Lung (tissue), 12 donors: ENCODE measurements around the gene SCD. TPM values are rescaled to one million over a fixed set of nuclear protein-coding genes. Genes with fewer than 3 reads are reported as not detected.

ENCODE experiments used
- ATAC-seq: fragments of 200-7000 bp; cut with Tn5 transposase; one replicate; pipeline ENCODE4 v1.9.1; 2020; ENCODE audit warnings: moderate number of reproducible peaks; ENCODE audit not compliant: insufficient read depth, low FRiP score
- DNase-seq, 3 donors: peaks; one replicate each; pipeline ENCODE4 v3.0.0-alpha.2; 2013 to 2017
- H3K27ac ChIP-seq, 2 donors: one replicate each; pipeline ENCODE4 v1.5.1; 2013; ENCODE audit warnings: mild to moderate bottlenecking in 2 of 2, moderate library complexity in 2 of 2, control low read depth in 1 of 2, inconsistent platforms in 1 of 2, low read depth in 1 of 2, low read length in 1 of 2
- H3K27me3 ChIP-seq, 3 donors: one replicate each; pipeline ENCODE4 v1.5.1; 2013; ENCODE audit warnings: low read length in 2 of 3; ENCODE audit not compliant: control insufficient read depth in 3 of 3, insufficient read depth in 3 of 3
- H3K36me3 ChIP-seq, 4 donors: one replicate each; pipeline ENCODE4 v1.5.1; 2013; ENCODE audit warnings: low read length in 4 of 4, mild to moderate bottlenecking in 1 of 4, moderate library complexity in 1 of 4; ENCODE audit not compliant: control insufficient read depth in 4 of 4, insufficient read depth in 4 of 4
- H3K4me1 ChIP-seq, 5 donors: one replicate each; pipeline ENCODE4 v1.5.1; 2013; ENCODE audit warnings: low read length in 5 of 5, mild to moderate bottlenecking in 2 of 5, moderate library complexity in 1 of 5; ENCODE audit not compliant: control insufficient read depth in 5 of 5, insufficient read depth in 5 of 5
- H3K4me3 ChIP-seq: one replicate; pipeline ENCODE4 v1.5.1; 2013; ENCODE audit warnings: mild to moderate bottlenecking, control low read depth, moderate library complexity
- H3K9ac ChIP-seq, 2 donors: one replicate each; pipeline ENCODE4 v1.5.1; 2013; ENCODE audit warnings: low read length in 2 of 2, control low read depth in 1 of 2; ENCODE audit not compliant: insufficient read depth in 1 of 2
- H3K9me3 ChIP-seq, 4 donors: one replicate each; pipeline ENCODE4 v1.5.1; 2013; ENCODE audit warnings: low read length in 3 of 4, mild to moderate bottlenecking in 1 of 4, moderate library complexity in 1 of 4; ENCODE audit not compliant: control insufficient read depth in 4 of 4, insufficient read depth in 3 of 4
- WGBS, 2 donors: extraction: QIAGEN DNeasy Blood & Tissue Kit; methylation state at CpG; one replicate each; pipeline ENCODE4 v1.1.7; 2013; 5-methylcytosine and 5-hydroxymethylcytosine counted together
- polyA plus RNA-seq, 2 donors: library from polyadenylated mRNA; stranded (reverse); fragments of 200-250 nt; gene quantifications; one replicate each; pipeline ENCODE4 v1.2.1, GENCODE V29; 2013
- total RNA-seq, 2 donors: library from RNA; depleted of rRNA in 1 of 2; stranded (reverse); fragments of >200 nt in 1 of 2; gene quantifications; one replicate each; pipeline ENCODE4 v1.2.1, GENCODE V29; 2014 to 2021
- TF ChIP-seq, protein P1 (sequence below): IDR thresholded peaks from 2 replicates; pipeline ENCODE4 v1.5.1; 2012; ENCODE audit warnings: mild to moderate bottlenecking; ENCODE audit errors: control extremely low read depth, extremely low read depth
- donor health status: control.
- donor health status: control.
- donor health status: Bipolar disorder and iron deficiency.
- donor health status: healthy.
- donor health status: DM: yes; HTN: yes; CAD: no.

SCD gene
- total and polyA plus RNA-seq, 4 donors = 136 to 383 (median 239) TPM

DNA sequence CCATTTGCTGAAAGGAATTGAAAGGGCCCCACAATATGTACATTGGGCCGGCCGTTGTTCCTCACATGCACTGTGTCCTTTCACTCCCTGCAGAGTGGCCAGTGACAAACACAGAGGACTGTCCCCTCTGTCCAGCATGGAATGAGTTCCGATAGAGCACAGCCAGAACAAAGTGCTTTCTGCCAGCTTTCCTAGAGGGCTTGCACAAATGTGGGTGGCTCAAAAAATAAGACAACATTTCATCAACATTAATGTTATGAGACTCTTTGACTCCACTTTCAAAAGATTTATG, 19.4 kb upstream of the SCD start:
- Histone ChIP-seq H3K36me3 (no peaks in the 10 kb centered on the region), H3K4me3 (no peak overlapping the region), H3K9me3 (no peaks in the 10 kb centered on the region), H3K4me1 (no peaks in the 10 kb centered on the region), H3K27ac (no peak overlapping the region), H3K9ac (no peak overlapping the region), H3K27me3 (peaks cover 0 to 48% (median 19%) of the 10 kb centered on the region in 3 donors)
- TF ChIP-seq, protein P1, sequence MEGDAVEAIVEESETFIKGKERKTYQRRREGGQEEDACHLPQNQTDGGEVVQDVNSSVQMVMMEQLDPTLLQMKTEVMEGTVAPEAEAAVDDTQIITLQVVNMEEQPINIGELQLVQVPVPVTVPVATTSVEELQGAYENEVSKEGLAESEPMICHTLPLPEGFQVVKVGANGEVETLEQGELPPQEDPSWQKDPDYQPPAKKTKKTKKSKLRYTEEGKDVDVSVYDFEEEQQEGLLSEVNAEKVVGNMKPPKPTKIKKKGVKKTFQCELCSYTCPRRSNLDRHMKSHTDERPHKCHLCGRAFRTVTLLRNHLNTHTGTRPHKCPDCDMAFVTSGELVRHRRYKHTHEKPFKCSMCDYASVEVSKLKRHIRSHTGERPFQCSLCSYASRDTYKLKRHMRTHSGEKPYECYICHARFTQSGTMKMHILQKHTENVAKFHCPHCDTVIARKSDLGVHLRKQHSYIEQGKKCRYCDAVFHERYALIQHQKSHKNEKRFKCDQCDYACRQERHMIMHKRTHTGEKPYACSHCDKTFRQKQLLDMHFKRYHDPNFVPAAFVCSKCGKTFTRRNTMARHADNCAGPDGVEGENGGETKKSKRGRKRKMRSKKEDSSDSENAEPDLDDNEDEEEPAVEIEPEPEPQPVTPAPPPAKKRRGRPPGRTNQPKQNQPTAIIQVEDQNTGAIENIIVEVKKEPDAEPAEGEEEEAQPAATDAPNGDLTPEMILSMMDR = no peak
- ATAC-seq (no peak), DNase-seq (no peak)
- 83 to 84% methylated on average over 3 of the region's 3 CpGs for WGBS, 2 donors

DNA sequence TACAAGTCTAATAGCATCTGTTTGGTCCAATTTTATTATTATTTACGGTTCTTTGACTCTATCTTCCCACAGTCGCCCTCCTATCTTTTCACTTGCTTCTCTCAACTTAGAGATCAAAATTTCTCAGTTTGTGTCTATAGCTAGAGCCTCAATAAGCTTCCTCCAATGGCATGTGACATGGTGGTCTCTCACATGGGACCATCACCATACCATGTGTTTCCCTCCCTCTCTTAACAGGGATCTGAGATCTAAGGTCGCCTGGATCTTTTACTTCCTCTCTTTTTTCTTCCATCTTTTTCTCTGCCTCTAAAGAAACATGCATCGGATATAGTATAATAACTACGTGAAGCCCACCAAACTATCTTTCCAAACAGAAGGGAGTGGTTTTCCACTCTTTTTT, 18.8 kb upstream of the SCD start:
- peaks cover 0 to 48% (median 19%) of the 10 kb centered on the region in 3 donors for H3K27me3 ChIP-seq
- H3K4me3 ChIP-seq = no peak overlapping the region
- H3K9me3 ChIP-seq = no peaks in the 10 kb centered on the region
- H3K27ac ChIP-seq = no peak overlapping the region
- no peak overlapping the region for H3K9ac ChIP-seq
- no peak for ATAC-seq
- TF ChIP-seq, protein P1 = no peak
- no peak for DNase-seq
- no peaks in the 10 kb centered on the region for H3K4me1 ChIP-seq
- no peaks in the 10 kb centered on the region for H3K36me3 ChIP-seq
- 70 to 72% methylated on average over 5 of the region's 5 CpGs for WGBS, 2 donors

GRCh38 chr10:100330079-100330478, 17.0 kb upstream of the SCD start, which contains the start of gene PKD2L1:
Gene PKD2L1 (minus strand): TSS chr10:100330228. CDS start chr10:100330103, 125 bp downstream.
- H3K9me3 ChIP-seq = no peaks in the 10 kb centered on the region
- TF ChIP-seq, protein P1 = no peak
- no peak within 1 kb of the TSS for H3K27ac ChIP-seq
- H3K9ac ChIP-seq = no peak within 1 kb of the TSS
- ATAC-seq (no peak), DNase-seq (no peak)
- no peaks in the 10 kb centered on the region for H3K36me3 ChIP-seq
- H3K27me3 ChIP-seq = peaks cover 0 to 52% (median 19%) of the 10 kb centered on the region in 3 donors
- 67 to 71% methylated on average over 5 of the region's 5 CpGs for WGBS, 2 donors
- no peak within 1 kb of the TSS for H3K4me3 ChIP-seq
- H3K4me1 ChIP-seq = no peaks in the 10 kb centered on the region

- TF ChIP-seq, protein P1 = no peak
- Histone ChIP-seq H3K27me3 (peaks cover 0 to 31% (median 19%) of the 10 kb centered on the region in 3 donors), H3K9ac (no peak overlapping the region), H3K27ac (no peak overlapping the region), H3K4me3 (no peak overlapping the region), H3K36me3 (no peaks in the 10 kb centered on the region), H3K4me1 (no peaks in the 10 kb centered on the region), H3K9me3 (no peaks in the 10 kb centered on the region)
- ATAC-seq = no peak
- no peak for DNase-seq
- 62 to 73% methylated on average over 4 of the region's 4 CpGs for WGBS, 2 donors
These were observed 13.9 kb upstream of the SCD start for GRCh38 chr10:100333106-100333505.
